Uterus (tissue), 4 donors: ENCODE results near the gene COL4A2. TPM values are rescaled to one million over a fixed set of nuclear protein-coding genes. Genes with fewer than 3 reads are reported as not detected.
A peak's percentile ranks its signal among the peaks of the same experiment; 100 is the strongest.

ENCODE experiments used
- DNase-seq, 2 donors: peaks; one replicate each; pipeline ENCODE4 v3.0.0-alpha.2; 2019 to 2020
- H3K27ac ChIP-seq, 2 donors: fragments of 200-600 bp; sonication (generic); 1 replicate in 1 of 2; 2 replicates in 1 of 2; pipeline ENCODE4 v1.5.1; 2016 to 2018
- H3K27me3 ChIP-seq, 2 donors: fragments of 200-600 bp; sonication (generic); one replicate each; pipeline ENCODE4 v1.5.1; 2018 to 2019; ENCODE audit warnings: control low read depth in 1 of 2
- H3K36me3 ChIP-seq, 2 donors: fragments of 200-600 bp; sonication (generic); one replicate each; pipeline ENCODE4 v1.5.1; 2019; ENCODE audit warnings: control low read depth in 1 of 2
- H3K4me1 ChIP-seq, 2 donors: fragments of 200-600 bp; sonication (generic); one replicate each; pipeline ENCODE4 v1.5.1; 2018 to 2019; ENCODE audit warnings: control low read depth in 1 of 2
- H3K4me3 ChIP-seq, 2 donors: fragments of 200-600 bp; sonication (generic); 1 replicate in 1 of 2; 2 replicates in 1 of 2; pipeline ENCODE4 v1.5.1; 2018 to 2019; ENCODE audit warnings: mild to moderate bottlenecking in 1 of 2
- H3K9me3 ChIP-seq, 2 donors: fragments of 200-600 bp; sonication (generic); one replicate each; pipeline ENCODE4 v1.5.1; 2019; ENCODE audit warnings: control low read depth in 1 of 2
- CTCF ChIP-seq, 4 experiments: fragments of 200-600 bp in 2 of 4; fragments of 450-650 bp in 2 of 4; sonication (generic) in 2 of 4; IDR thresholded peaks; one replicate each; pipeline ENCODE4 v1.5.1; 2016 to 2019; ENCODE audit warnings: antibody characterized with exemption in 4 of 4, mild to moderate bottlenecking in 2 of 4, moderate library complexity in 1 of 4
- POLR2A ChIP-seq, 2 donors: fragments of 450-650 bp; IDR thresholded peaks; one replicate each; pipeline ENCODE4 v1.6.1; 2016; ENCODE audit warnings: antibody characterized with exemption in 2 of 2, mild to moderate bottlenecking in 1 of 2, moderate library complexity in 1 of 2
- intact Hi-C: fragments of 100-400 bp; cut with DNase I; formaldehyde crosslinking; loops from one replicate; pipeline ENCODE4 v1.15.1; 2023; ENCODE audit warnings: low total_unique reads
- total RNA-seq, 4 donors: library from RNA; depleted of rRNA in 3 of 4; stranded (reverse); fragments of >200 nt in 3 of 4; gene quantifications; one replicate each; pipeline versions ENCODE4 v1.1.0 to v1.2.4, GENCODE V29; 2014 to 2023
- donor health status: DM: yes; HTN: yes; CAD: no.

The COL4A2 gene
- total RNA-seq, 4 donors from 2014 or later = 157 to 606 (median 284) TPM

GRCh38 chr13:110305949-110306339 lies 1.1 kb upstream of the COL4A2 start:
- Histone ChIP-seq H3K27ac (peak overlapping the region; percentile 99 to 100), H3K9me3 (no peaks in the 10 kb centered on the region), H3K27me3 (no peaks in the 10 kb centered on the region), H3K4me3 (peak overlapping the region; percentile 78 to 85), H3K36me3 (no peaks in the 10 kb centered on the region), H3K4me1 (peaks cover 0 to 3% of the 10 kb centered on the region in 2 donors)
- DNase-seq = no peak
- TF ChIP-seq POLR2A (IDR thresholded peaks at IDR 0.05) (no peak), CTCF (IDR thresholded peaks at IDR 0.05) (no peak)
- intact Hi-C loops = loop anchor here (5.0 to 10.0 kb wide), 2 partner anchors 51 to 106 kb away; no protein-coding TSS in a partner anchor

- intact Hi-C loops = loop anchor here (5.0 to 10.0 kb wide), 2 partner anchors 52 to 106 kb away; no protein-coding TSS in a partner anchor
- no peaks in the 10 kb centered on the region for H3K27me3 ChIP-seq
- TF ChIP-seq CTCF (IDR thresholded peaks at IDR 0.05) (peak in 2 of 4 experiments; percentile 14 to 41), POLR2A (IDR thresholded peaks at IDR 0.05) (no peak)
- H3K27ac ChIP-seq = peak overlapping the region; percentile 99 to 100
- H3K36me3 ChIP-seq = no peaks in the 10 kb centered on the region
- peak overlapping the region; percentile 78 to 85 for H3K4me3 ChIP-seq
- H3K4me1 ChIP-seq = peaks cover 0 to 8% of the 10 kb centered on the region in 2 donors
- DNase-seq = peak; percentile 46 to 62
- no peaks in the 10 kb centered on the region for H3K9me3 ChIP-seq
Observed at GRCh38 chr13:110306340-110306959, 634 bp upstream of the COL4A2 start.

- TF ChIP-seq POLR2A (IDR thresholded peaks at IDR 0.05) (peak; percentile 9 to 38), CTCF (IDR thresholded peaks at IDR 0.05) (no peak)
- Histone ChIP-seq H3K4me1 (peaks cover 0 to 17% of the 10 kb centered on the region in 2 donors), H3K4me3 (peak overlapping the region; percentile 78 to 85), H3K9me3 (no peaks in the 10 kb centered on the region), H3K36me3 (no peaks in the 10 kb centered on the region), H3K27me3 (no peaks in the 10 kb centered on the region), H3K27ac (peak overlapping the region; percentile 99 to 100)
- intact Hi-C loops = loop anchor here (5.0 to 10.0 kb wide), 2 partner anchors 53 to 104 kb away; no protein-coding TSS in a partner anchor
- DNase-seq = peak; percentile 44 to 73
Observed at GRCh38 chr13:110307767-110308655, 927 bp downstream of the COL4A2 start.

GRCh38 chr13:110308656-110309359 lies 1.7 kb downstream of the COL4A2 start:
- Histone ChIP-seq H3K9me3 (no peaks in the 10 kb centered on the region), H3K27me3 (no peaks in the 10 kb centered on the region), H3K27ac (peak overlapping the region; percentile 99 to 100), H3K4me1 (peaks cover 0 to 17% of the 10 kb centered on the region in 2 donors), H3K36me3 (no peaks in the 10 kb centered on the region), H3K4me3 (peak overlapping the region; percentile 78 to 85)
- DNase-seq = peak in 1 of 2 donors; percentile 35
- intact Hi-C loops = loop anchor here (5.0 to 10.0 kb wide), 2 partner anchors 54 to 103 kb away; no protein-coding TSS in a partner anchor
- TF ChIP-seq CTCF (IDR thresholded peaks at IDR 0.05) (no peak), POLR2A (IDR thresholded peaks at IDR 0.05) (no peak)
